K562 (cell line): ENCODE results near the gene MOB1A. TPM values are rescaled to one million over a fixed set of nuclear protein-coding genes. Genes with fewer than 3 reads are reported as not detected.

Experiments
- ELF4 ChIP-seq: fragments of 450-650 bp; formaldehyde crosslinking; IDR thresholded peaks from 2 replicates; pipeline ENCODE4 v1.4.0; 2022; ENCODE audit warnings: missing genetic modification characterization
- FOXA3 ChIP-seq, 2 experiments: fragments of 450-650 bp in 1 of 2; sonication (generic) in 1 of 2; formaldehyde crosslinking; IDR thresholded peaks in 1 of 2; conservative IDR thresholded peaks in 1 of 2; 2 replicates each; pipeline versions ENCODE4 v1.4.0 to v1.8.0; 2020 to 2022; ENCODE audit warnings: mild to moderate bottlenecking in 2 of 2, missing genetic modification reagents in 1 of 2
- HLTF ChIP-seq: fragments of 450-650 bp; IDR thresholded peaks from 2 replicates; pipeline ENCODE4 v1.6.1; 2016
- HOXB6 ChIP-seq: fragments of 250-450 bp; sonication (Bioruptor Pico); IDR thresholded peaks from 2 replicates; pipeline ENCODE4 v1.5.1; 2022; ENCODE audit warnings: mild to moderate bottlenecking, borderline replicate concordance
- MTF1 ChIP-seq: fragments of 250-450 bp; sonication (Bioruptor Pico); IDR thresholded peaks from 2 replicates; pipeline ENCODE4 v1.9.0; 2021; ENCODE audit warnings: moderate library complexity, mild to moderate bottlenecking, inconsistent platforms, borderline replicate concordance
- NR2C2 ChIP-seq, 2 experiments: fragments of 200-800 bp in 1 of 2; sonication (Bioruptor generic) in 1 of 2; sonication (generic) in 1 of 2; formaldehyde crosslinking in 1 of 2; IDR thresholded peaks; 2 replicates each; pipeline versions ENCODE4 v1.6.1 to v1.8.0; 2016 to 2022; ENCODE audit warnings: mild to moderate bottlenecking in 1 of 2, missing compliant biosample characterization in 1 of 2, missing genetic modification characterization in 1 of 2, missing genetic modification reagents in 1 of 2
- PHTF2 ChIP-seq: fragments of 250-450 bp; sonication (Bioruptor Pico); IDR thresholded peaks from 2 replicates; pipeline ENCODE4 v1.5.0; 2021; ENCODE audit warnings: mild to moderate bottlenecking
- POLR2H ChIP-seq: IDR thresholded peaks from 2 replicates; pipeline ENCODE4 v1.6.1; 2016; ENCODE audit warnings: missing genetic modification characterization, low read depth, mild to moderate bottlenecking, control low read depth, missing compliant biosample characterization, moderate library complexity
- RBBP5 ChIP-seq: fragments of 200-600 bp; sonication (generic); IDR thresholded peaks from 2 replicates; pipeline ENCODE4 v1.6.1; 2012; ENCODE audit warnings: borderline replicate concordance, mild to moderate bottlenecking, low read length, control low read depth, inconsistent platforms; ENCODE audit not compliant: insufficient read depth, poor library complexity, severe bottlenecking
- ZNF263 ChIP-seq: sonication (generic); formaldehyde crosslinking; IDR thresholded peaks from 2 replicates; pipeline ENCODE4 v1.8.0; 2022; ENCODE audit warnings: mild to moderate bottlenecking, missing genetic modification reagents, borderline replicate concordance
- ZNF696 ChIP-seq: fragments of 250-450 bp; sonication (Bioruptor Pico); conservative IDR thresholded peaks from 2 replicates; pipeline ENCODE4 v1.4.0; 2020; ENCODE audit warnings: mild to moderate bottlenecking, moderate library complexity
- ZNF76 ChIP-seq: fragments of 250-450 bp; sonication (Bioruptor Pico); IDR thresholded peaks from 2 replicates; pipeline ENCODE4 v1.4.0; 2020; ENCODE audit warnings: mild to moderate bottlenecking, moderate library complexity, borderline replicate concordance
- polyA plus RNA-seq, 8 experiments: library from polyadenylated mRNA; depleted of rRNA in 4 of 8; stranded (reverse) in 5 of 8; unstranded in 3 of 8; fragments of >200 nt; fragmentation: Nextera tagmentation in 2 of 8; fragmentation: Illumina TruSeq in 1 of 8; extraction: Ambion mirVana in 2 of 8; extraction: Trizol in 1 of 8; gene quantifications; 2 replicates each; pipeline versions ENCODE4 v1.2.1 to v1.2.3, GENCODE V29; 2011 to 2014; ENCODE audit warnings: inconsistent platforms in 1 of 8, missing spikeins in 1 of 8
- total RNA-seq, 7 experiments: library from RNA; depleted of rRNA in 6 of 7; stranded (reverse); fragments of >200 nt in 6 of 7; fragmentation: Illumina TruSeq in 2 of 7; extraction: Trizol in 2 of 7; gene quantifications; 2 replicates each; pipeline versions ENCODE4 v1.2.1 to v1.2.3, GENCODE V29; 2011 to 2021; ENCODE audit warnings: low replicate concordance in 1 of 7
- TF ChIP-seq, protein P1 (sequence below): sonication (generic); formaldehyde crosslinking; IDR thresholded peaks from 2 replicates; pipeline ENCODE4 v1.9.0; 2022; ENCODE audit warnings: mild to moderate bottlenecking, missing genetic modification reagents
- TF ChIP-seq, protein P2 (sequence below): sonication (generic); formaldehyde crosslinking; IDR thresholded peaks from 2 replicates; pipeline ENCODE4 v1.8.0; 2023; ENCODE audit warnings: missing genetic modification reagents, mild to moderate bottlenecking, borderline replicate concordance
- TF ChIP-seq, protein P3 (sequence below): IDR thresholded peaks from 3 replicates; pipeline ENCODE4 v1.6.1; 2011; ENCODE audit warnings: borderline replicate concordance, mild to moderate bottlenecking; ENCODE audit not compliant: insufficient read length, insufficient read depth
- TF ChIP-seq, protein P4 (sequence below): sonication (generic); IDR thresholded peaks from 2 replicates; pipeline ENCODE4 v1.6.1; 2016

The MOB1A gene
- total and polyA plus RNA-seq, 9 of the 15 experiments (the other 6 are each of a cell fraction or from before 2014, with no cell fraction given), result 24.8 to 100 (median 60.2) TPM

DNA sequence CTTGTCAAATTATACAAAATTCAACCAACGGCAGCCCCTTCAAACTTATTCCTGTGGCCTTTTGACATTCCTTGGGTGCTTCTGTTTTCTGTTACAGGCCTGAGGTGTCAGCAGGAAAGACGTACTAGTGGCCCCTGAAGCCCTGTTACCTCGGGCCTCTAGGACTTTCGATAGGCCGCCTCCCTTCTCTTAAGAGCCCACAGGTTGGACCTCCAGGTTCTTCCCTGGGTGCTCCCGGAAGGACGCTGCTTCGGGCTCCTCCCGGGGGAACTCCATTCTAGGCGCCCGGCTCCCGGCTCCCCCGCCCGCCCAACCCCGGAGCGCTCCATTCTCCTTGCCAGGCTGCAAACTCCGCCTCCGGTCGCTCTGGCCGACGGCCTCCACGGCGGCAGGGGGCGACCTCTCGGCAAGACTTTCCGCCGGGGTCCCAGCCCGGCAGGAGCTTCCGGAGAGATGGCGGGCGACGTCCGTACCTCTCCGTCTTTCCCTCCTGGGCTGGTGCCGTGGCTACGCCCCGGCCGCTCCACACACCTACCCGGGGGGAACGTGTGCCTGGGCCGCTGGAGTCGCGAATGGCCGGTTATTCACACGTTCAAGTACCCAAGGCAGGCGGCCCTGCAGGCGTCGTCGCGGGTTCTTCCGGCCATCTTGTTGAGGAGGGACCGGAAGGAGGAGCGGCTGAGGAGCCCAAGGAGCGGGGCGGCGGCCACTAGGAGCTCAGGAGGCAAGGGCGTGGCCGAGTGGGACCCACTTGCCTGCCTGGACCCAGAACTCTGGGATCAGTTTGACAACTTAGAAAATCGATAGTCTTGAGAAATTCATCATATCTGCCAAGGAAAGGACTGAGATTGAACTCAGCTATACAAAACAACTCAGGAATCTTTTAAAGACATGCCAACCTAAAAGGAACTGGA, 58.5 kb downstream of the MOB1A start (continued):
- TF ChIP-seq FOXA3 (CRISPR knock-in tag; conservative IDR thresholded peaks at IDR 0.05 in 1 of 2, IDR thresholded peaks at IDR 0.05 in 1 of 2), result no peak
- no peak for TF ChIP-seq ZNF696 (CRISPR knock-in tag)
- no peak for TF ChIP-seq MTF1 (CRISPR knock-in tag)
- no peak for TF ChIP-seq HOXB6 (CRISPR knock-in tag)
- TF ChIP-seq, protein P1, sequence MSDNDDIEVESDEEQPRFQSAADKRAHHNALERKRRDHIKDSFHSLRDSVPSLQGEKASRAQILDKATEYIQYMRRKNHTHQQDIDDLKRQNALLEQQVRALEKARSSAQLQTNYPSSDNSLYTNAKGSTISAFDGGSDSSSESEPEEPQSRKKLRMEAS (CRISPR knock-in tag), result peak; percentile 86
- TF ChIP-seq, protein P2, sequence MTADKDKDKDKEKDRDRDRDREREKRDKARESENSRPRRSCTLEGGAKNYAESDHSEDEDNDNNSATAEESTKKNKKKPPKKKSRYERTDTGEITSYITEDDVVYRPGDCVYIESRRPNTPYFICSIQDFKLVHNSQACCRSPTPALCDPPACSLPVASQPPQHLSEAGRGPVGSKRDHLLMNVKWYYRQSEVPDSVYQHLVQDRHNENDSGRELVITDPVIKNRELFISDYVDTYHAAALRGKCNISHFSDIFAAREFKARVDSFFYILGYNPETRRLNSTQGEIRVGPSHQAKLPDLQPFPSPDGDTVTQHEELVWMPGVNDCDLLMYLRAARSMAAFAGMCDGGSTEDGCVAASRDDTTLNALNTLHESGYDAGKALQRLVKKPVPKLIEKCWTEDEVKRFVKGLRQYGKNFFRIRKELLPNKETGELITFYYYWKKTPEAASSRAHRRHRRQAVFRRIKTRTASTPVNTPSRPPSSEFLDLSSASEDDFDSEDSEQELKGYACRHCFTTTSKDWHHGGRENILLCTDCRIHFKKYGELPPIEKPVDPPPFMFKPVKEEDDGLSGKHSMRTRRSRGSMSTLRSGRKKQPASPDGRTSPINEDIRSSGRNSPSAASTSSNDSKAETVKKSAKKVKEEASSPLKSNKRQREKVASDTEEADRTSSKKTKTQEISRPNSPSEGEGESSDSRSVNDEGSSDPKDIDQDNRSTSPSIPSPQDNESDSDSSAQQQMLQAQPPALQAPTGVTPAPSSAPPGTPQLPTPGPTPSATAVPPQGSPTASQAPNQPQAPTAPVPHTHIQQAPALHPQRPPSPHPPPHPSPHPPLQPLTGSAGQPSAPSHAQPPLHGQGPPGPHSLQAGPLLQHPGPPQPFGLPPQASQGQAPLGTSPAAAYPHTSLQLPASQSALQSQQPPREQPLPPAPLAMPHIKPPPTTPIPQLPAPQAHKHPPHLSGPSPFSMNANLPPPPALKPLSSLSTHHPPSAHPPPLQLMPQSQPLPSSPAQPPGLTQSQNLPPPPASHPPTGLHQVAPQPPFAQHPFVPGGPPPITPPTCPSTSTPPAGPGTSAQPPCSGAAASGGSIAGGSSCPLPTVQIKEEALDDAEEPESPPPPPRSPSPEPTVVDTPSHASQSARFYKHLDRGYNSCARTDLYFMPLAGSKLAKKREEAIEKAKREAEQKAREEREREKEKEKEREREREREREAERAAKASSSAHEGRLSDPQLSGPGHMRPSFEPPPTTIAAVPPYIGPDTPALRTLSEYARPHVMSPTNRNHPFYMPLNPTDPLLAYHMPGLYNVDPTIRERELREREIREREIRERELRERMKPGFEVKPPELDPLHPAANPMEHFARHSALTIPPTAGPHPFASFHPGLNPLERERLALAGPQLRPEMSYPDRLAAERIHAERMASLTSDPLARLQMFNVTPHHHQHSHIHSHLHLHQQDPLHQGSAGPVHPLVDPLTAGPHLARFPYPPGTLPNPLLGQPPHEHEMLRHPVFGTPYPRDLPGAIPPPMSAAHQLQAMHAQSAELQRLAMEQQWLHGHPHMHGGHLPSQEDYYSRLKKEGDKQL (CRISPR knock-in tag), result no peak
- TF ChIP-seq ZNF263, result peak; percentile 76
- peak; percentile 82 for TF ChIP-seq POLR2H
- 0 out of 2 replicates have a peak, but pooled peaks have one; percentile 42 for TF ChIP-seq ZNF76
- TF ChIP-seq PHTF2, result no peak
- TF ChIP-seq, protein P3, sequence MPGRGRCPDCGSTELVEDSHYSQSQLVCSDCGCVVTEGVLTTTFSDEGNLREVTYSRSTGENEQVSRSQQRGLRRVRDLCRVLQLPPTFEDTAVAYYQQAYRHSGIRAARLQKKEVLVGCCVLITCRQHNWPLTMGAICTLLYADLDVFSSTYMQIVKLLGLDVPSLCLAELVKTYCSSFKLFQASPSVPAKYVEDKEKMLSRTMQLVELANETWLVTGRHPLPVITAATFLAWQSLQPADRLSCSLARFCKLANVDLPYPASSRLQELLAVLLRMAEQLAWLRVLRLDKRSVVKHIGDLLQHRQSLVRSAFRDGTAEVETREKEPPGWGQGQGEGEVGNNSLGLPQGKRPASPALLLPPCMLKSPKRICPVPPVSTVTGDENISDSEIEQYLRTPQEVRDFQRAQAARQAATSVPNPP, result no peak
- TF ChIP-seq ELF4 (CRISPR knock-in tag), result peak; percentile 79; the same call in 1 of the 2 replicates
- TF ChIP-seq, protein P4, sequence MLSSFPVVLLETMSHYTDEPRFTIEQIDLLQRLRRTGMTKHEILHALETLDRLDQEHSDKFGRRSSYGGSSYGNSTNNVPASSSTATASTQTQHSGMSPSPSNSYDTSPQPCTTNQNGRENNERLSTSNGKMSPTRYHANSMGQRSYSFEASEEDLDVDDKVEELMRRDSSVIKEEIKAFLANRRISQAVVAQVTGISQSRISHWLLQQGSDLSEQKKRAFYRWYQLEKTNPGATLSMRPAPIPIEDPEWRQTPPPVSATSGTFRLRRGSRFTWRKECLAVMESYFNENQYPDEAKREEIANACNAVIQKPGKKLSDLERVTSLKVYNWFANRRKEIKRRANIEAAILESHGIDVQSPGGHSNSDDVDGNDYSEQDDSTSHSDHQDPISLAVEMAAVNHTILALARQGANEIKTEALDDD, result no peak
- peak; percentile 65 for TF ChIP-seq RBBP5
- 0 out of 2 replicates have a peak, but pooled peaks have one; percentile 78 for TF ChIP-seq HLTF
- TF ChIP-seq NR2C2 (CRISPR knock-in tag; IDR thresholded peaks at IDR 0.05), result peak; percentile 46; the same call in 1 of the 2 replicates
- peak; percentile 73 for TF ChIP-seq NR2C2 (tag; IDR thresholded peaks at IDR 0.05)
